ENCODE measurements around the gene PCDHB14.
"Not testable (repeated sequence)": the region's sequence is repeated elsewhere in the genome, so short reads cannot be mapped to it uniquely, and the experiment has no call there.

GRCh38 chr5:141215504-141215903 is 7.6 kb upstream of the PCDHB14 start:
- not testable (repeated sequence) for TF ChIP-seq CTCF (conservative IDR thresholded peaks at IDR 0.05); EZH2 (IDR thresholded peaks at IDR 0.05; ENCODE audit: low read depth)

All from PC-9 (cell line).